ENCODE measurements around the gene LRRN4CL.

LRRN4CL gene

GRCh38 chr11:62645946-62646824 is 43.1 kb downstream of the LRRN4CL start, which contains the start of gene GANAB:
TSS of gene GANAB (minus strand) at chr11:62646613. CDS start at chr11:62646599, 14 bp downstream.
- peak; percentile 96 to 97 for DNase-seq

GRCh38 chr11:62645671-62645945 is 43.7 kb downstream of the LRRN4CL start:
- no peak for DNase-seq

- no peak for DNase-seq
Measured at GRCh38 chr11:62644220-62644619, 45.1 kb downstream of the LRRN4CL start.

Data from Kasumi-1 (cell line).